GM23248 (cell line): ENCODE measurements around the gene AVPR1B. TPM values are rescaled to one million over a fixed set of nuclear protein-coding genes. Genes with fewer than 3 reads are reported as not detected.
A peak's percentile ranks its signal among the peaks of the same experiment; 100 is the strongest.

Source experiments
- DNase-seq: peaks from one replicate; pipeline ENCODE4 v3.0.0-alpha.2; 2015
- H2AFZ ChIP-seq: fragments of 200-600 bp; sonication (generic); 2 replicates; pipeline ENCODE4 v1.6.1; 2016; ENCODE audit warnings: antibody characterized with exemption
- H3F3A ChIP-seq: fragments of 200-600 bp; sonication (generic); 2 replicates; pipeline ENCODE4 v1.6.1; 2016; ENCODE audit warnings: mild to moderate bottlenecking, antibody characterized with exemption, mixed run types; ENCODE audit not compliant: insufficient read depth
- H3K27ac ChIP-seq: fragments of 200-600 bp; sonication (generic); 2 replicates; pipeline ENCODE4 v1.5.1; 2016; ENCODE audit warnings: mild to moderate bottlenecking
- H3K27me3 ChIP-seq: fragments of 200-600 bp; sonication (generic); replicated peaks from 2 replicates; pipeline ENCODE4 v1.6.1; 2016; ENCODE audit warnings: mild to moderate bottlenecking; ENCODE audit not compliant: insufficient read depth
- H3K36me3 ChIP-seq: fragments of 200-600 bp; sonication (generic); 2 replicates; pipeline ENCODE4 v1.6.1; 2016; ENCODE audit warnings: low read depth, mild to moderate bottlenecking
- H3K4me1 ChIP-seq: fragments of 200-600 bp; sonication (generic); 2 replicates; pipeline ENCODE4 v1.6.1; 2016; ENCODE audit warnings: mild to moderate bottlenecking; ENCODE audit not compliant: insufficient read depth
- H3K4me2 ChIP-seq: fragments of 200-600 bp; sonication (generic); one replicate; pipeline ENCODE4 v1.6.1; 2016; ENCODE audit warnings: mild to moderate bottlenecking; ENCODE audit not compliant: unreplicated experiment
- H3K4me3 ChIP-seq: fragments of 200-600 bp; sonication (generic); 2 replicates; pipeline ENCODE4 v1.5.1; 2016; ENCODE audit warnings: mild to moderate bottlenecking
- H3K79me2 ChIP-seq: fragments of 200-600 bp; sonication (generic); 2 replicates; pipeline ENCODE4 v1.6.1; 2016; ENCODE audit warnings: mild to moderate bottlenecking; ENCODE audit not compliant: insufficient read depth
- H3K9ac ChIP-seq: fragments of 200-600 bp; sonication (generic); 2 replicates; pipeline ENCODE4 v1.6.1; 2016; ENCODE audit warnings: mild to moderate bottlenecking
- H3K9me2 ChIP-seq: fragments of 200-600 bp; sonication (generic); 2 replicates; pipeline ENCODE4 v1.6.1; 2016; ENCODE audit warnings: mixed run types, mild to moderate bottlenecking, moderate library complexity; ENCODE audit not compliant: insufficient read depth
- H3K9me3 ChIP-seq: fragments of 200-600 bp; sonication (generic); one replicate; pipeline ENCODE4 v1.6.1; 2017; ENCODE audit warnings: low read depth
- H4K20me1 ChIP-seq: fragments of 200-600 bp; sonication (generic); 2 replicates; pipeline ENCODE4 v1.6.0; 2016; ENCODE audit not compliant: insufficient read depth
- EZH2 ChIP-seq: fragments of 200-600 bp; sonication (generic); IDR thresholded peaks from 2 replicates; pipeline ENCODE4 v1.6.1; 2018; ENCODE audit warnings: antibody characterized with exemption, mild to moderate bottlenecking; ENCODE audit not compliant: insufficient read depth, poor library complexity, severe bottlenecking
- EZH2phosphoT487 ChIP-seq: fragments of 200-600 bp; sonication (generic); IDR thresholded peaks from 2 replicates; pipeline ENCODE4 v1.6.1; 2018; ENCODE audit warnings: antibody characterized with exemption, moderate library complexity, mild to moderate bottlenecking, low read depth; ENCODE audit not compliant: insufficient read depth
- WGBS, 2 experiments: methylation state at CpG; one replicate each; pipeline ENCODE4 v1.1.6; 2015 to 2017; ENCODE audit warnings: low lambda C conversion rate in 2 of 2, low coverage in 1 of 2; ENCODE audit errors: missing lambda C conversion rate in 2 of 2; 5-methylcytosine and 5-hydroxymethylcytosine counted together
- in situ Hi-C: fragments of 300-500 bp; cut with MboI; formaldehyde crosslinking; loops from 2 replicates; pipeline ENCODE4 v1.15.0; 2020
- polyA plus RNA-seq: library from polyadenylated mRNA; unstranded; fragments of >200 nt; fragmentation: Nextera tagmentation; extraction: Ambion mirVana; gene quantifications from 2 replicates; pipeline ENCODE4 v1.2.1, GENCODE V29; 2016
- total RNA-seq: library from RNA; depleted of rRNA; stranded (reverse); fragments of >200 nt; shearing (Covaris generic); gene quantifications from 2 replicates; pipeline ENCODE4 v1.2.3, GENCODE V29; 2014

The AVPR1B gene
- total and polyA plus RNA-seq, 2 experiments from 2014 or later, result not detected

GRCh38 chr1:206125346-206125745 is 8.2 kb upstream of the AVPR1B start:
- no peak overlapping the region for H2AFZ ChIP-seq
- H3K9me2 ChIP-seq, result no peaks in the 10 kb centered on the region
- 70 to 71% methylated on average over 1 of the region's 1 CpG for WGBS, 2 experiments
- no peak overlapping the region for H3K4me3 ChIP-seq
- no peak overlapping the region for H3K4me2 ChIP-seq
- H3K79me2 ChIP-seq, result no peaks in the 10 kb centered on the region
- TF ChIP-seq EZH2 (no peak), EZH2phosphoT487 (no peak)
- no peaks in the 10 kb centered on the region for H3F3A ChIP-seq
- H3K4me1 ChIP-seq, result no peaks in the 10 kb centered on the region
- peaks cover 25% of the 10 kb centered on the region for H3K27me3 ChIP-seq
- no peak for DNase-seq
- no peak overlapping the region for H3K9ac ChIP-seq
- H3K9me3 ChIP-seq, result no peaks in the 10 kb centered on the region
- H3K27ac ChIP-seq, result no peak overlapping the region
- H4K20me1 ChIP-seq, result no peaks in the 10 kb centered on the region
- in situ Hi-C loops, result no loop called here
- no peaks in the 10 kb centered on the region for H3K36me3 ChIP-seq

DNA sequence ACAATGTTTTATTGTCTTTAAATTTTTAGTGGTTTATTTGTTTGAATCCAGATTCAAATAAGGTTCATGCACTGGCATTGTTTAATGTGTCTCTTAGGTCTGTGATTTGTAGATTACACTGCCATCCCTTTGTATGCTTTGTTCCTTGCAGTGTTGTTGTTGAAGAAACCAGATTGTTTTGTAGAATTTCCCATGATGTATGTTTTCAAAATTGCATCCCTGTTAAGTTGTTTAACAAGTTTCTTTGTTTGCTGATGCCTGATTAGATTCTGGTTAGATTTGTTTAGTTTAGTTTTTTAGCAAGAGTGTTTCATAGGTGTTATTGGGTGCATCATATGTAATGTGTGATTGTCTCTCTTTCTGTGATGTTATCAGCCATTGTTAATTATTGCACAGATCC is 5.5 kb upstream of the AVPR1B start:
- no peak for DNase-seq
- Histone ChIP-seq H3K36me3 (no peaks in the 10 kb centered on the region), H3K9ac (no peak overlapping the region), H3K4me3 (no peak overlapping the region), H3K27me3 (peaks cover 38% of the 10 kb centered on the region), H3K4me1 (peaks cover under 1% of the 10 kb centered on the region; the same call in 1 of the 2 replicates), H3K79me2 (no peaks in the 10 kb centered on the region), H3K9me3 (no peaks in the 10 kb centered on the region), H3K4me2 (no peak overlapping the region), H3F3A (no peaks in the 10 kb centered on the region), H4K20me1 (no peaks in the 10 kb centered on the region), H2AFZ (no peak overlapping the region), H3K27ac (no peak overlapping the region), H3K9me2 (no peaks in the 10 kb centered on the region)
- TF ChIP-seq EZH2, result no peak
- TF ChIP-seq EZH2phosphoT487, result no peak
- in situ Hi-C loops, result no loop called here

DNA sequence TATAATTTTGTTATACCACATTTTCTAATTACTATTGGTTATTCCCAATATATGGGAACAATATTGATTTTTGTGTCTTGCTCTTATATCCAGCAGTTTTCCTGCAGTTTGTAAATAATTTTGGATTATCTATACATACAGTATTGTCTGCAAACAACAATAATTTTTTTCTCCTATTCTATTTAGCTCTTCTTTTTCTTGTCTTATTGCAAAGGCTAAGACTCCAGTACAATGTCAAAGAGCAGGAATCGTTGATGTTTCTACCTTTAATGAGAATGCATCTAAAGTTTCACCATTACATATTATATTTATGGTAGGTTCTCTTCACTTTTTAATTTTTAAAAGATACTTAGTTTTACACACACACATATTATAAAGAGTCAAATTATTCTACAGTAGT is 4.1 kb upstream of the AVPR1B start:
- in situ Hi-C loops, result no loop called here
- H3K9ac ChIP-seq, result no peak overlapping the region
- H3K4me1 ChIP-seq, result peaks cover 3% of the 10 kb centered on the region; the same call in 1 of the 2 replicates
- H3K4me2 ChIP-seq, result no peak overlapping the region
- H2AFZ ChIP-seq, result no peak overlapping the region
- DNase-seq, result no peak
- H3K27ac ChIP-seq, result no peak overlapping the region
- H3K9me3 ChIP-seq, result no peaks in the 10 kb centered on the region
- no peaks in the 10 kb centered on the region for H3K79me2 ChIP-seq
- H4K20me1 ChIP-seq, result no peaks in the 10 kb centered on the region
- TF ChIP-seq EZH2phosphoT487 (no peak), EZH2 (no peak)
- no peak overlapping the region for H3K4me3 ChIP-seq
- H3K27me3 ChIP-seq, result peaks cover 41% of the 10 kb centered on the region
- 19 to 24% methylated on average over 1 of the region's 1 CpG for WGBS, 2 experiments
- H3K9me2 ChIP-seq, result no peaks in the 10 kb centered on the region
- H3F3A ChIP-seq, result no peaks in the 10 kb centered on the region
- no peaks in the 10 kb centered on the region for H3K36me3 ChIP-seq

- Histone ChIP-seq H3K9me3 (no peaks in the 10 kb centered on the region), H3K4me2 (no peak overlapping the region), H3K27me3 (peaks cover 34% of the 10 kb centered on the region), H3K36me3 (no peaks in the 10 kb centered on the region), H3K9me2 (no peaks in the 10 kb centered on the region), H4K20me1 (no peaks in the 10 kb centered on the region), H3F3A (no peaks in the 10 kb centered on the region), H3K4me3 (no peak overlapping the region), H3K4me1 (peaks cover 3% of the 10 kb centered on the region; the same call in 1 of the 2 replicates), H3K9ac (no peak overlapping the region), H3K79me2 (no peaks in the 10 kb centered on the region), H2AFZ (no peak overlapping the region), H3K27ac (no peak overlapping the region)
- TF ChIP-seq EZH2phosphoT487 (no peak), EZH2 (no peak)
- no peak for DNase-seq
- in situ Hi-C loops, result no loop called here
Measured at GRCh38 chr1:206120406-206120805, 3.2 kb upstream of the AVPR1B start.

DNA sequence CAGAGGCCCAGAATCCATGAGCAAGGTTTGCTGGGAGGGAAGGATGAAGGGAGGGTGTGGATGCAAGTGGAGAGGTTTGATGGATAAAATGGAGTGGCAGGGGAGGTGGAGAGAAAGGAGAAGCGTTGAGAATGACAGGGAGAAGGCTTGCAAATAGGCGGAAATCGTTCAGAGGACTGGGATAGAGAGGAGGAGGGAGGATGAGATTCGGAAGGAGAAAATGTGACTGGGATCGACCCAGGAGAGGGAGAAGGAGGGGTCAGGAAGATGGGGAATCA is 376 bp downstream of the AVPR1B start:
- 9 to 10% methylated on average over 5 of the region's 5 CpGs for WGBS, 2 experiments
- DNase-seq, result no peak
- Histone ChIP-seq H3K9ac (no peak overlapping the region), H3F3A (no peaks in the 10 kb centered on the region), H3K9me3 (no peaks in the 10 kb centered on the region), H3K9me2 (no peaks in the 10 kb centered on the region), H3K4me3 (peak overlapping the region; percentile 66), H3K79me2 (no peaks in the 10 kb centered on the region), H3K4me2 (peak overlapping the region; percentile 77), H2AFZ (peak overlapping the region; percentile 63), H3K4me1 (peaks cover 3% of the 10 kb centered on the region; the same call in 1 of the 2 replicates), H3K27ac (no peak overlapping the region), H4K20me1 (no peaks in the 10 kb centered on the region), H3K27me3 (peaks cover 42% of the 10 kb centered on the region), H3K36me3 (no peaks in the 10 kb centered on the region)
- TF ChIP-seq EZH2phosphoT487 (no peak), EZH2 (no peak)
- in situ Hi-C loops, result no loop called here
